ENCODE data around the gene RNF220.
"Not testable (repeated sequence)": the region's sequence is repeated elsewhere in the genome, so short reads cannot be mapped to it uniquely, and the experiment has no call there.

RNF220 gene

GRCh38 chr1:44688760-44689446 lies 283.8 kb downstream of the RNF220 start:
- Mint-ChIP-seq H3K27ac (no peak overlapping the region), H3K27me3 (no peaks in the 10 kb centered on the region), H3K4me3 (no peak overlapping the region), H3K9me3 (no peaks in the 10 kb centered on the region), H3K4me1 (peaks cover 20% of the 10 kb centered on the region)
- DNase-seq (no peak), ATAC-seq (no peak)

GRCh38 chr1:44689447-44689765 lies 284.4 kb downstream of the RNF220 start:
- peaks cover 20% of the 10 kb centered on the region for H3K4me1 Mint-ChIP-seq
- no peak for DNase-seq
- H3K9me3 Mint-ChIP-seq, result no peaks in the 10 kb centered on the region
- no peak overlapping the region for H3K27ac Mint-ChIP-seq
- H3K4me3 Mint-ChIP-seq, result no peak overlapping the region
- H3K27me3 Mint-ChIP-seq, result no peaks in the 10 kb centered on the region
- no peak for ATAC-seq

GRCh38 chr1:44693159-44693558 lies 288.1 kb downstream of the RNF220 start:
- ATAC-seq (peak; percentile 83), DNase-seq (peak in 1 of 2 donors; percentile 42)
- Mint-ChIP-seq H3K4me3 (no peak overlapping the region), H3K27ac (peak overlapping the region; percentile 36 to 54), H3K27me3 (no peaks in the 10 kb centered on the region), H3K4me1 (peaks cover 39% of the 10 kb centered on the region), H3K9me3 (no peaks in the 10 kb centered on the region)

GRCh38 chr1:44693900-44694299 lies 288.8 kb downstream of the RNF220 start:
- Mint-ChIP-seq H3K9me3 (no peaks in the 10 kb centered on the region), H3K4me1 (peaks cover 39% of the 10 kb centered on the region), H3K4me3 (no peak overlapping the region), H3K27me3 (no peaks in the 10 kb centered on the region), H3K27ac (peak overlapping the region; percentile 36 to 97)
- ATAC-seq, result no peak
- DNase-seq, result no peak

- H3K27ac Mint-ChIP-seq, result no peak overlapping the region
- no peak for DNase-seq
- no peak for ATAC-seq
- H3K9me3 Mint-ChIP-seq, result no peaks in the 10 kb centered on the region
- peaks cover 39% of the 10 kb centered on the region for H3K4me1 Mint-ChIP-seq
- no peaks in the 10 kb centered on the region for H3K27me3 Mint-ChIP-seq
- H3K4me3 Mint-ChIP-seq, result no peak overlapping the region
These were observed 289.9 kb downstream of the RNF220 start for GRCh38 chr1:44694863-44695478.

GRCh38 chr1:44695671-44696070 lies 290.6 kb downstream of the RNF220 start:
- Mint-ChIP-seq H3K9me3 (no peaks in the 10 kb centered on the region), H3K27me3 (no peaks in the 10 kb centered on the region), H3K4me3 (no peak overlapping the region), H3K4me1 (peaks cover 39% of the 10 kb centered on the region), H3K27ac (no peak overlapping the region)
- no peak for ATAC-seq
- DNase-seq, result no peak

- H3K9me3 Mint-ChIP-seq, result no peaks in the 10 kb centered on the region
- ATAC-seq (no peak), DNase-seq (no peak)
- peaks cover 39% of the 10 kb centered on the region for H3K4me1 Mint-ChIP-seq
- peak overlapping the region in 1 of 2 donors; percentile 42 for H3K27ac Mint-ChIP-seq
- no peak overlapping the region for H3K4me3 Mint-ChIP-seq
- H3K27me3 Mint-ChIP-seq, result no peaks in the 10 kb centered on the region
These were observed 291.0 kb downstream of the RNF220 start for GRCh38 chr1:44696101-44696500.

- peak; percentile 94 for ATAC-seq
- Mint-ChIP-seq H3K4me3 (peak overlapping the region; percentile 58 to 67), H3K4me1 (peaks cover 39% of the 10 kb centered on the region), H3K27ac (peak overlapping the region; percentile 87 to 89), H3K9me3 (no peaks in the 10 kb centered on the region), H3K27me3 (no peaks in the 10 kb centered on the region)
- DNase-seq, result peak in 1 of 2 donors; percentile 64
These were observed 291.8 kb downstream of the RNF220 start for GRCh38 chr1:44696789-44697345.

- H3K27me3 Mint-ChIP-seq, result no peaks in the 10 kb centered on the region
- H3K9me3 Mint-ChIP-seq, result no peaks in the 10 kb centered on the region
- no peak overlapping the region for H3K4me3 Mint-ChIP-seq
- no peak for DNase-seq
- peaks cover 33% of the 10 kb centered on the region for H3K4me1 Mint-ChIP-seq
- H3K27ac Mint-ChIP-seq, result no peak overlapping the region
- no peak for ATAC-seq
These were observed 293.1 kb downstream of the RNF220 start for GRCh38 chr1:44698138-44698537.

- H3K27ac Mint-ChIP-seq, H3K4me3 Mint-ChIP-seq, ATAC-seq: not testable (repeated sequence)
These were observed 294.3 kb downstream of the RNF220 start for GRCh38 chr1:44699375-44699774.

GRCh38 chr1:44700573-44700972 lies 295.5 kb downstream of the RNF220 start:
- H3K4me3 Mint-ChIP-seq, result no peak overlapping the region
- no peak for ATAC-seq
- H3K27ac Mint-ChIP-seq, result peak overlapping the region in 1 of 2 donors; percentile 46
- H3K4me1 Mint-ChIP-seq, result peaks cover 22% of the 10 kb centered on the region
- no peak for DNase-seq
- no peaks in the 10 kb centered on the region for H3K9me3 Mint-ChIP-seq
- no peaks in the 10 kb centered on the region for H3K27me3 Mint-ChIP-seq

More at GRCh38 chr1:44699375-44699774, 294.3 kb downstream of the RNF220 start:
- DNase-seq, H3K9me3 Mint-ChIP-seq, H3K27me3 Mint-ChIP-seq: not testable (repeated sequence)
- peaks cover 23% of the 10 kb centered on the region for H3K4me1 Mint-ChIP-seq

GRCh38 chr1:44701141-44701573 lies 296.1 kb downstream of the RNF220 start:
- no peak for DNase-seq
- no peak for ATAC-seq
- peaks cover 17% of the 10 kb centered on the region for H3K4me1 Mint-ChIP-seq
- H3K27me3 Mint-ChIP-seq, result no peaks in the 10 kb centered on the region
- H3K4me3 Mint-ChIP-seq, result no peak overlapping the region
- H3K9me3 Mint-ChIP-seq, result no peaks in the 10 kb centered on the region
- no peak overlapping the region for H3K27ac Mint-ChIP-seq

All from stimulated activated naive CD8-positive, alpha-beta T cell treated with anti-CD3 and anti-CD28 coated beads, Interleukin-15, amount 100 ng/mL, for 72 hours (primary cell).